Liver (tissue), 9 donors: ENCODE data around the gene ASB2. TPM values are rescaled to one million over a fixed set of nuclear protein-coding genes. Genes with fewer than 3 reads are reported as not detected.

Source experiments
- DNase-seq: peaks from one replicate; pipeline ENCODE4 v3.0.0-alpha.2; 2017; ENCODE audit warnings: low spot score
- H3K27ac ChIP-seq, 2 donors: one replicate each; pipeline ENCODE4 v1.7.0; 2013; ENCODE audit warnings: inconsistent platforms in 2 of 2, low read length in 2 of 2, control low read depth in 1 of 2, low read depth in 1 of 2, mild to moderate bottlenecking in 1 of 2
- H3K27me3 ChIP-seq, 4 donors: one replicate each; pipeline versions ENCODE4 v1.6.1 to v1.7.0; 2013; ENCODE audit warnings: low read length in 3 of 4, inconsistent platforms in 1 of 4, mild to moderate bottlenecking in 1 of 4, moderate library complexity in 1 of 4; ENCODE audit not compliant: control insufficient read depth in 4 of 4, insufficient read depth in 4 of 4
- H3K36me3 ChIP-seq, 4 donors: one replicate each; pipeline versions ENCODE4 v1.6.1 to v1.7.0; 2013; ENCODE audit warnings: low read length in 3 of 4, mild to moderate bottlenecking in 3 of 4, low read depth in 1 of 4, moderate library complexity in 1 of 4; ENCODE audit not compliant: control insufficient read depth in 4 of 4, insufficient read depth in 3 of 4
- H3K4me1 ChIP-seq, 4 donors: one replicate each; pipeline versions ENCODE4 v1.6.1 to v1.7.0; 2013; ENCODE audit warnings: low read length in 3 of 4, mild to moderate bottlenecking in 3 of 4, moderate library complexity in 1 of 4; ENCODE audit not compliant: control insufficient read depth in 4 of 4, insufficient read depth in 4 of 4
- H3K4me3 ChIP-seq, 3 donors: one replicate each; pipeline versions ENCODE4 v1.6.1 to v1.7.0; 2013; ENCODE audit warnings: low read length in 3 of 3, control low read depth in 1 of 3, low read depth in 1 of 3, mild to moderate bottlenecking in 1 of 3
- H3K9ac ChIP-seq, 2 donors: one replicate each; pipeline ENCODE4 v1.7.0; 2013; ENCODE audit warnings: low read length in 2 of 2, mild to moderate bottlenecking in 2 of 2, moderate library complexity in 2 of 2, control low read depth in 1 of 2, low read depth in 1 of 2
- H3K9me3 ChIP-seq, 4 donors: one replicate each; pipeline versions ENCODE4 v1.6.1 to v1.7.0; 2013; ENCODE audit warnings: low read length in 3 of 4; ENCODE audit not compliant: control insufficient read depth in 4 of 4
- EGR1 ChIP-seq, 2 donors: IDR thresholded peaks; 2 replicates each; pipeline ENCODE4 v1.6.1; 2016 to 2018; ENCODE audit warnings: antibody characterized with exemption in 2 of 2, low read depth in 2 of 2
- FOXA1 ChIP-seq: IDR thresholded peaks from 2 replicates; pipeline ENCODE4 v1.6.1; 2016; ENCODE audit warnings: antibody characterized with exemption
- FOXA2 ChIP-seq: IDR thresholded peaks from 2 replicates; pipeline ENCODE4 v1.6.1; 2016; ENCODE audit warnings: antibody characterized with exemption
- GABPA ChIP-seq, 2 donors: IDR thresholded peaks in 1 of 2; conservative IDR thresholded peaks in 1 of 2; 2 replicates each; pipeline ENCODE4 v1.6.1; 2016; ENCODE audit warnings: antibody characterized with exemption in 2 of 2, mild to moderate bottlenecking in 1 of 2, moderate library complexity in 1 of 2
- HNF4A ChIP-seq, 2 donors: conservative IDR thresholded peaks; 2 replicates each; pipeline ENCODE4 v1.6.1; 2016; ENCODE audit warnings: antibody characterized with exemption in 2 of 2, mild to moderate bottlenecking in 2 of 2
- JUND ChIP-seq, 2 donors: IDR thresholded peaks; 2 replicates each; pipeline ENCODE4 v1.6.1; 2016; ENCODE audit warnings: antibody characterized with exemption in 2 of 2
- NR2F2 ChIP-seq: IDR thresholded peaks from 2 replicates; pipeline ENCODE4 v1.6.1; 2016; ENCODE audit warnings: antibody characterized with exemption
- RAD21 ChIP-seq, 2 donors: IDR thresholded peaks; 2 replicates each; pipeline ENCODE4 v1.6.1; 2016; ENCODE audit warnings: antibody characterized with exemption in 2 of 2, mild to moderate bottlenecking in 2 of 2
- RXRA ChIP-seq, 2 donors: IDR thresholded peaks; 2 replicates each; pipeline ENCODE4 v1.6.1; 2017 to 2018; ENCODE audit warnings: antibody characterized with exemption in 2 of 2, mild to moderate bottlenecking in 1 of 2
- SP1 ChIP-seq: IDR thresholded peaks from 2 replicates; pipeline ENCODE4 v1.6.1; 2018; ENCODE audit warnings: antibody characterized with exemption, mild to moderate bottlenecking
- TAF1 ChIP-seq: conservative IDR thresholded peaks from 2 replicates; pipeline ENCODE4 v1.6.1; 2016; ENCODE audit warnings: antibody characterized with exemption, mild to moderate bottlenecking
- YY1 ChIP-seq: IDR thresholded peaks from 2 replicates; pipeline ENCODE4 v1.6.1; 2016; ENCODE audit warnings: antibody characterized with exemption, mild to moderate bottlenecking
- WGBS: extraction: QIAGEN DNeasy Blood & Tissue Kit; methylation state at CpG from one replicate; pipeline ENCODE4 v1.1.7; 2013; 5-methylcytosine and 5-hydroxymethylcytosine counted together
- polyA plus RNA-seq, 2 donors: library from polyadenylated mRNA; stranded (reverse) in 1 of 2; unstranded in 1 of 2; fragments of 200-250 nt in 1 of 2; fragments of >200 nt in 1 of 2; fragmentation: Nextera tagmentation in 1 of 2; extraction: Ambion mirVana in 1 of 2; gene quantifications; one replicate each; pipeline versions ENCODE4 v1.2.1 to v1.2.3, GENCODE V29; 2013 to 2015
- total RNA-seq, 2 donors: library from RNA; depleted of rRNA; stranded (reverse); fragments of >200 nt; gene quantifications; one replicate each; pipeline ENCODE4 v1.2.3, GENCODE V29; 2014
- TF ChIP-seq, protein P1 (sequence below): IDR thresholded peaks from 2 replicates; pipeline ENCODE4 v1.6.1; 2016; ENCODE audit warnings: antibody characterized with exemption
- TF ChIP-seq, protein P2 (sequence below): IDR thresholded peaks from 2 replicates; pipeline ENCODE4 v1.6.1; 2016; ENCODE audit warnings: antibody characterized with exemption, mild to moderate bottlenecking
- TF ChIP-seq, protein P3 (sequence below): IDR thresholded peaks from 2 replicates; pipeline ENCODE4 v1.6.1; 2016; ENCODE audit warnings: antibody characterized with exemption
- TF ChIP-seq, protein P4 (sequence below): IDR thresholded peaks from 2 replicates; pipeline ENCODE4 v1.6.1; 2016; ENCODE audit warnings: antibody characterized with exemption
- TF ChIP-seq, protein P5 (sequence below): fragments of 150-350 bp; IDR thresholded peaks from 2 replicates; pipeline ENCODE4 v1.5.1; 2017; ENCODE audit warnings: improper control_type of control experiment, low read depth, low read length; ENCODE audit not compliant: missing input control
- donor health status: healthy.
- donor health status: healthy.
- donor health status: healthy.
- donor health status: healthy.
- donor health status: healthy.

The ASB2 gene
- total and polyA plus RNA-seq, 4 donors: 0.18 to 0.56 (median 0.38) TPM

DNA sequence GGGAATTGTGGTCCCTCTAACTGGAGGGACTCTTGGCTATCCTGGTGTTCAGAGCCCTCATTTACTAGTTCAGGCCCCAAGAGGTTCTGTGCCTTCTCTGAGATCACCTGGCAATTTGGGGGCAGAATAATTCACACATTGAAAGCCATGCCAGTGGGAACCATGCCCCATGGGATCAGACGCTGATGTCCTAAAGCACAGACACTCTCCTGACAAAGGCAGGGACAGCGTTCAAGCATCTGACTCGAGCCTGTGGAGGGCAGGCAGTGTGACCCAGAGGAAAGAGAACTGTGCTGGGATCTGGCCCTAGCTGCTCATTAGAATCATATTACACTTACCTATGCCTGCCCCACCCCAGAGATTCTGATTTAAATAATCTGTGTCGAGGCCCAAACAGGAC lies 2.4 kb upstream of the ASB2 start:
- no peaks in the 10 kb centered on the region for H3K27me3 ChIP-seq
- H3K4me1 ChIP-seq: no peaks in the 10 kb centered on the region
- no peaks in the 10 kb centered on the region for H3K9me3 ChIP-seq
- H3K36me3 ChIP-seq: no peaks in the 10 kb centered on the region
- WGBS: 81% methylated on average over 4 of the region's 4 CpGs
- no peak for DNase-seq
- no peak overlapping the region for H3K27ac ChIP-seq
- TF ChIP-seq TAF1 (no peak), HNF4A (conservative IDR thresholded peaks at IDR 0.05) (no peak), GABPA (IDR thresholded peaks at IDR 0.05 in 1 of 2, conservative IDR thresholded peaks at IDR 0.05 in 1 of 2) (no peak), YY1 (no peak), RXRA (IDR thresholded peaks at IDR 0.05) (no peak), JUND (IDR thresholded peaks at IDR 0.05) (no peak), RAD21 (IDR thresholded peaks at IDR 0.05) (no peak), EGR1 (IDR thresholded peaks at IDR 0.05; ENCODE audit: low read depth in 2 of 2) (no peak), FOXA1 (no peak), FOXA2 (no peak), NR2F2 (no peak), SP1 (no peak)
- TF ChIP-seq, protein P1, sequence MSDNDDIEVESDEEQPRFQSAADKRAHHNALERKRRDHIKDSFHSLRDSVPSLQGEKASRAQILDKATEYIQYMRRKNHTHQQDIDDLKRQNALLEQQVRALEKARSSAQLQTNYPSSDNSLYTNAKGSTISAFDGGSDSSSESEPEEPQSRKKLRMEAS: no peak
- TF ChIP-seq, protein P2, sequence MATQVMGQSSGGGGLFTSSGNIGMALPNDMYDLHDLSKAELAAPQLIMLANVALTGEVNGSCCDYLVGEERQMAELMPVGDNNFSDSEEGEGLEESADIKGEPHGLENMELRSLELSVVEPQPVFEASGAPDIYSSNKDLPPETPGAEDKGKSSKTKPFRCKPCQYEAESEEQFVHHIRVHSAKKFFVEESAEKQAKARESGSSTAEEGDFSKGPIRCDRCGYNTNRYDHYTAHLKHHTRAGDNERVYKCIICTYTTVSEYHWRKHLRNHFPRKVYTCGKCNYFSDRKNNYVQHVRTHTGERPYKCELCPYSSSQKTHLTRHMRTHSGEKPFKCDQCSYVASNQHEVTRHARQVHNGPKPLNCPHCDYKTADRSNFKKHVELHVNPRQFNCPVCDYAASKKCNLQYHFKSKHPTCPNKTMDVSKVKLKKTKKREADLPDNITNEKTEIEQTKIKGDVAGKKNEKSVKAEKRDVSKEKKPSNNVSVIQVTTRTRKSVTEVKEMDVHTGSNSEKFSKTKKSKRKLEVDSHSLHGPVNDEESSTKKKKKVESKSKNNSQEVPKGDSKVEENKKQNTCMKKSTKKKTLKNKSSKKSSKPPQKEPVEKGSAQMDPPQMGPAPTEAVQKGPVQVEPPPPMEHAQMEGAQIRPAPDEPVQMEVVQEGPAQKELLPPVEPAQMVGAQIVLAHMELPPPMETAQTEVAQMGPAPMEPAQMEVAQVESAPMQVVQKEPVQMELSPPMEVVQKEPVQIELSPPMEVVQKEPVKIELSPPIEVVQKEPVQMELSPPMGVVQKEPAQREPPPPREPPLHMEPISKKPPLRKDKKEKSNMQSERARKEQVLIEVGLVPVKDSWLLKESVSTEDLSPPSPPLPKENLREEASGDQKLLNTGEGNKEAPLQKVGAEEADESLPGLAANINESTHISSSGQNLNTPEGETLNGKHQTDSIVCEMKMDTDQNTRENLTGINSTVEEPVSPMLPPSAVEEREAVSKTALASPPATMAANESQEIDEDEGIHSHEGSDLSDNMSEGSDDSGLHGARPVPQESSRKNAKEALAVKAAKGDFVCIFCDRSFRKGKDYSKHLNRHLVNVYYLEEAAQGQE: no peak
- TF ChIP-seq, protein P3, sequence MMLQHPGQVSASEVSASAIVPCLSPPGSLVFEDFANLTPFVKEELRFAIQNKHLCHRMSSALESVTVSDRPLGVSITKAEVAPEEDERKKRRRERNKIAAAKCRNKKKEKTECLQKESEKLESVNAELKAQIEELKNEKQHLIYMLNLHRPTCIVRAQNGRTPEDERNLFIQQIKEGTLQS: no peak
- TF ChIP-seq, protein P4, sequence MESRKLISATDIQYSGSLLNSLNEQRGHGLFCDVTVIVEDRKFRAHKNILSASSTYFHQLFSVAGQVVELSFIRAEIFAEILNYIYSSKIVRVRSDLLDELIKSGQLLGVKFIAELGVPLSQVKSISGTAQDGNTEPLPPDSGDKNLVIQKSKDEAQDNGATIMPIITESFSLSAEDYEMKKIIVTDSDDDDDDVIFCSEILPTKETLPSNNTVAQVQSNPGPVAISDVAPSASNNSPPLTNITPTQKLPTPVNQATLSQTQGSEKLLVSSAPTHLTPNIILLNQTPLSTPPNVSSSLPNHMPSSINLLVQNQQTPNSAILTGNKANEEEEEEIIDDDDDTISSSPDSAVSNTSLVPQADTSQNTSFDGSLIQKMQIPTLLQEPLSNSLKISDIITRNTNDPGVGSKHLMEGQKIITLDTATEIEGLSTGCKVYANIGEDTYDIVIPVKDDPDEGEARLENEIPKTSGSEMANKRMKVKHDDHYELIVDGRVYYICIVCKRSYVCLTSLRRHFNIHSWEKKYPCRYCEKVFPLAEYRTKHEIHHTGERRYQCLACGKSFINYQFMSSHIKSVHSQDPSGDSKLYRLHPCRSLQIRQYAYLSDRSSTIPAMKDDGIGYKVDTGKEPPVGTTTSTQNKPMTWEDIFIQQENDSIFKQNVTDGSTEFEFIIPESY: no peak
- TF ChIP-seq, protein P5, sequence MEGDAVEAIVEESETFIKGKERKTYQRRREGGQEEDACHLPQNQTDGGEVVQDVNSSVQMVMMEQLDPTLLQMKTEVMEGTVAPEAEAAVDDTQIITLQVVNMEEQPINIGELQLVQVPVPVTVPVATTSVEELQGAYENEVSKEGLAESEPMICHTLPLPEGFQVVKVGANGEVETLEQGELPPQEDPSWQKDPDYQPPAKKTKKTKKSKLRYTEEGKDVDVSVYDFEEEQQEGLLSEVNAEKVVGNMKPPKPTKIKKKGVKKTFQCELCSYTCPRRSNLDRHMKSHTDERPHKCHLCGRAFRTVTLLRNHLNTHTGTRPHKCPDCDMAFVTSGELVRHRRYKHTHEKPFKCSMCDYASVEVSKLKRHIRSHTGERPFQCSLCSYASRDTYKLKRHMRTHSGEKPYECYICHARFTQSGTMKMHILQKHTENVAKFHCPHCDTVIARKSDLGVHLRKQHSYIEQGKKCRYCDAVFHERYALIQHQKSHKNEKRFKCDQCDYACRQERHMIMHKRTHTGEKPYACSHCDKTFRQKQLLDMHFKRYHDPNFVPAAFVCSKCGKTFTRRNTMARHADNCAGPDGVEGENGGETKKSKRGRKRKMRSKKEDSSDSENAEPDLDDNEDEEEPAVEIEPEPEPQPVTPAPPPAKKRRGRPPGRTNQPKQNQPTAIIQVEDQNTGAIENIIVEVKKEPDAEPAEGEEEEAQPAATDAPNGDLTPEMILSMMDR: no peak
- H3K4me3 ChIP-seq: no peak overlapping the region
- no peak overlapping the region for H3K9ac ChIP-seq
